ENCODE data around the gene DMXL2. TPM values are rescaled to one million over a fixed set of nuclear protein-coding genes. Genes with fewer than 3 reads are reported as not detected.

DMXL2 gene
- total and polyA plus RNA-seq, 2 experiments from 2014 or later: 6.1 to 61.1 TPM

GRCh38 chr15:51668446-51668845 is 45.9 kb upstream of the DMXL2 start:
- DNase-seq (ENCODE audit: low spot score): no peak
- no peaks in the 10 kb centered on the region for H3K9me3 Mint-ChIP-seq
- no peak overlapping the region for H3K27ac ChIP-seq (ENCODE audit: low read depth)
- H3K4me1 Mint-ChIP-seq: peaks cover 14% of the 10 kb centered on the region
- H3F3A ChIP-seq (replicated peaks; ENCODE audit: low read depth): no peaks in the 10 kb centered on the region
- H2AFZ ChIP-seq: peak overlapping the region; percentile 20
- H3K79me2 ChIP-seq (replicated peaks; ENCODE audit: insufficient read depth): no peaks in the 10 kb centered on the region
- no peak overlapping the region for H3K4me2 ChIP-seq
- H3K36me3 ChIP-seq (ENCODE audit: insufficient read depth): no peaks in the 10 kb centered on the region
- no peak overlapping the region for H3K27ac Mint-ChIP-seq
- H4K20me1 ChIP-seq (replicated peaks; ENCODE audit: insufficient read depth): no peaks in the 10 kb centered on the region
- H3K27me3 Mint-ChIP-seq (ENCODE audit: insufficient read depth, low read depth, poor library complexity): peaks cover 2% of the 10 kb centered on the region
- H3K4me3 Mint-ChIP-seq: no peak overlapping the region
- H3K4me3 ChIP-seq: no peak overlapping the region
- no peaks in the 10 kb centered on the region for H3K36me3 Mint-ChIP-seq (ENCODE audit: low read depth)
- H3K27me3 ChIP-seq (ENCODE audit: insufficient read depth): no peaks in the 10 kb centered on the region
- H3K9me2 ChIP-seq (ENCODE audit: insufficient read depth): peaks cover 4% of the 10 kb centered on the region; the same call in 1 of the 2 replicates
- peaks cover 7% of the 10 kb centered on the region; the same call in 1 of the 2 replicates for H3K4me1 ChIP-seq (ENCODE audit: insufficient read depth)
- ATAC-seq: no peak
- TF ChIP-seq, protein P1, sequence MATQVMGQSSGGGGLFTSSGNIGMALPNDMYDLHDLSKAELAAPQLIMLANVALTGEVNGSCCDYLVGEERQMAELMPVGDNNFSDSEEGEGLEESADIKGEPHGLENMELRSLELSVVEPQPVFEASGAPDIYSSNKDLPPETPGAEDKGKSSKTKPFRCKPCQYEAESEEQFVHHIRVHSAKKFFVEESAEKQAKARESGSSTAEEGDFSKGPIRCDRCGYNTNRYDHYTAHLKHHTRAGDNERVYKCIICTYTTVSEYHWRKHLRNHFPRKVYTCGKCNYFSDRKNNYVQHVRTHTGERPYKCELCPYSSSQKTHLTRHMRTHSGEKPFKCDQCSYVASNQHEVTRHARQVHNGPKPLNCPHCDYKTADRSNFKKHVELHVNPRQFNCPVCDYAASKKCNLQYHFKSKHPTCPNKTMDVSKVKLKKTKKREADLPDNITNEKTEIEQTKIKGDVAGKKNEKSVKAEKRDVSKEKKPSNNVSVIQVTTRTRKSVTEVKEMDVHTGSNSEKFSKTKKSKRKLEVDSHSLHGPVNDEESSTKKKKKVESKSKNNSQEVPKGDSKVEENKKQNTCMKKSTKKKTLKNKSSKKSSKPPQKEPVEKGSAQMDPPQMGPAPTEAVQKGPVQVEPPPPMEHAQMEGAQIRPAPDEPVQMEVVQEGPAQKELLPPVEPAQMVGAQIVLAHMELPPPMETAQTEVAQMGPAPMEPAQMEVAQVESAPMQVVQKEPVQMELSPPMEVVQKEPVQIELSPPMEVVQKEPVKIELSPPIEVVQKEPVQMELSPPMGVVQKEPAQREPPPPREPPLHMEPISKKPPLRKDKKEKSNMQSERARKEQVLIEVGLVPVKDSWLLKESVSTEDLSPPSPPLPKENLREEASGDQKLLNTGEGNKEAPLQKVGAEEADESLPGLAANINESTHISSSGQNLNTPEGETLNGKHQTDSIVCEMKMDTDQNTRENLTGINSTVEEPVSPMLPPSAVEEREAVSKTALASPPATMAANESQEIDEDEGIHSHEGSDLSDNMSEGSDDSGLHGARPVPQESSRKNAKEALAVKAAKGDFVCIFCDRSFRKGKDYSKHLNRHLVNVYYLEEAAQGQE (IDR thresholded peaks at IDR 0.05; ENCODE audit: unreplicated experiment): no peak
- no peak for TF ChIP-seq CREB1 (CRISPR knock-in tag; IDR thresholded peaks at IDR 0.05; ENCODE audit: low read depth)
- TF ChIP-seq, protein P2, sequence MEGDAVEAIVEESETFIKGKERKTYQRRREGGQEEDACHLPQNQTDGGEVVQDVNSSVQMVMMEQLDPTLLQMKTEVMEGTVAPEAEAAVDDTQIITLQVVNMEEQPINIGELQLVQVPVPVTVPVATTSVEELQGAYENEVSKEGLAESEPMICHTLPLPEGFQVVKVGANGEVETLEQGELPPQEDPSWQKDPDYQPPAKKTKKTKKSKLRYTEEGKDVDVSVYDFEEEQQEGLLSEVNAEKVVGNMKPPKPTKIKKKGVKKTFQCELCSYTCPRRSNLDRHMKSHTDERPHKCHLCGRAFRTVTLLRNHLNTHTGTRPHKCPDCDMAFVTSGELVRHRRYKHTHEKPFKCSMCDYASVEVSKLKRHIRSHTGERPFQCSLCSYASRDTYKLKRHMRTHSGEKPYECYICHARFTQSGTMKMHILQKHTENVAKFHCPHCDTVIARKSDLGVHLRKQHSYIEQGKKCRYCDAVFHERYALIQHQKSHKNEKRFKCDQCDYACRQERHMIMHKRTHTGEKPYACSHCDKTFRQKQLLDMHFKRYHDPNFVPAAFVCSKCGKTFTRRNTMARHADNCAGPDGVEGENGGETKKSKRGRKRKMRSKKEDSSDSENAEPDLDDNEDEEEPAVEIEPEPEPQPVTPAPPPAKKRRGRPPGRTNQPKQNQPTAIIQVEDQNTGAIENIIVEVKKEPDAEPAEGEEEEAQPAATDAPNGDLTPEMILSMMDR (conservative IDR thresholded peaks at IDR 0.05; ENCODE audit: low read depth in 2 of 2): no peak
- TF ChIP-seq, protein P3, sequence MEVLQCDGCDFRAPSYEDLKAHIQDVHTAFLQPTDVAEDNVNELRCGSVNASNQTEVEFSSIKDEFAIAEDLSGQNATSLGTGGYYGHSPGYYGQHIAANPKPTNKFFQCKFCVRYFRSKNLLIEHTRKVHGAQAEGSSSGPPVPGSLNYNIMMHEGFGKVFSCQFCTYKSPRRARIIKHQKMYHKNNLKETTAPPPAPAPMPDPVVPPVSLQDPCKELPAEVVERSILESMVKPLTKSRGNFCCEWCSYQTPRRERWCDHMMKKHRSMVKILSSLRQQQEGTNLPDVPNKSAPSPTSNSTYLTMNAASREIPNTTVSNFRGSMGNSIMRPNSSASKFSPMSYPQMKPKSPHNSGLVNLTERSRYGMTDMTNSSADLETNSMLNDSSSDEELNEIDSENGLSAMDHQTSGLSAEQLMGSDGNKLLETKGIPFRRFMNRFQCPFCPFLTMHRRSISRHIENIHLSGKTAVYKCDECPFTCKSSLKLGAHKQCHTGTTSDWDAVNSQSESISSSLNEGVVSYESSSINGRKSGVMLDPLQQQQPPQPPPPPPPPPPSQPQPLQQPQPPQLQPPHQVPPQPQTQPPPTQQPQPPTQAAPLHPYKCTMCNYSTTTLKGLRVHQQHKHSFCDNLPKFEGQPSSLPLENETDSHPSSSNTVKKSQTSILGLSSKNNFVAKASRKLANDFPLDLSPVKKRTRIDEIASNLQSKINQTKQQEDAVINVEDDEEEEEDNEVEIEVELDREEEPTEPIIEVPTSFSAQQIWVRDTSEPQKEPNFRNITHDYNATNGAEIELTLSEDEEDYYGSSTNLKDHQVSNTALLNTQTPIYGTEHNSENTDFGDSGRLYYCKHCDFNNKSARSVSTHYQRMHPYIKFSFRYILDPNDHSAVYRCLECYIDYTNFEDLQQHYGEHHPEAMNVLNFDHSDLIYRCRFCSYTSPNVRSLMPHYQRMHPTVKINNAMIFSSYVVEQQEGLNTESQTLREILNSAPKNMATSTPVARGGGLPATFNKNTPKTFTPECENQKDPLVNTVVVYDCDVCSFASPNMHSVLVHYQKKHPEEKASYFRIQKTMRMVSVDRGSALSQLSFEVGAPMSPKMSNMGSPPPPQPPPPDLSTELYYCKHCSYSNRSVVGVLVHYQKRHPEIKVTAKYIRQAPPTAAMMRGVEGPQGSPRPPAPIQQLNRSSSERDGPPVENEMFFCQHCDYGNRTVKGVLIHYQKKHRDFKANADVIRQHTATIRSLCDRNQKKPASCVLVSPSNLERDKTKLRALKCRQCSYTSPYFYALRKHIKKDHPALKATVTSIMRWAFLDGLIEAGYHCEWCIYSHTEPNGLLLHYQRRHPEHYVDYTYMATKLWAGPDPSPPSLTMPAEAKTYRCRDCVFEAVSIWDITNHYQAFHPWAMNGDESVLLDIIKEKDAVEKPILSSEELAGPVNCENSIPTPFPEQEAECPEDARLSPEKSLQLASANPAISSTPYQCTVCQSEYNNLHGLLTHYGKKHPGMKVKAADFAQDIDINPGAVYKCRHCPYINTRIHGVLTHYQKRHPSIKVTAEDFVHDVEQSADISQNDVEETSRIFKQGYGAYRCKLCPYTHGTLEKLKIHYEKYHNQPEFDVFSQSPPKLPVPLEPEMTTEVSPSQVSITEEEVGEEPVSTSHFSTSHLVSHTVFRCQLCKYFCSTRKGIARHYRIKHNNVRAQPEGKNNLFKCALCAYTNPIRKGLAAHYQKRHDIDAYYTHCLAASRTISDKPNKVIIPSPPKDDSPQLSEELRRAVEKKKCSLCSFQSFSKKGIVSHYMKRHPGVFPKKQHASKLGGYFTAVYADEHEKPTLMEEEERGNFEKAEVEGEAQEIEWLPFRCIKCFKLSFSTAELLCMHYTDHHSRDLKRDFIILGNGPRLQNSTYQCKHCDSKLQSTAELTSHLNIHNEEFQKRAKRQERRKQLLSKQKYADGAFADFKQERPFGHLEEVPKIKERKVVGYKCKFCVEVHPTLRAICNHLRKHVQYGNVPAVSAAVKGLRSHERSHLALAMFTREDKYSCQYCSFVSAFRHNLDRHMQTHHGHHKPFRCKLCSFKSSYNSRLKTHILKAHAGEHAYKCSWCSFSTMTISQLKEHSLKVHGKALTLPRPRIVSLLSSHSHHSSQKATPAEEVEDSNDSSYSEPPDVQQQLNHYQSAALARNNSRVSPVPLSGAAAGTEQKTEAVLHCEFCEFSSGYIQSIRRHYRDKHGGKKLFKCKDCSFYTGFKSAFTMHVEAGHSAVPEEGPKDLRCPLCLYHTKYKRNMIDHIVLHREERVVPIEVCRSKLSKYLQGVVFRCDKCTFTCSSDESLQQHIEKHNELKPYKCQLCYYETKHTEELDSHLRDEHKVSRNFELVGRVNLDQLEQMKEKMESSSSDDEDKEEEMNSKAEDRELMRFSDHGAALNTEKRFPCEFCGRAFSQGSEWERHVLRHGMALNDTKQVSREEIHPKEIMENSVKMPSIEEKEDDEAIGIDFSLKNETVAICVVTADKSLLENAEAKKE (CRISPR knock-in tag; IDR thresholded peaks at IDR 0.05): no peak
- TF ChIP-seq JUNB (IDR thresholded peaks at IDR 0.05; ENCODE audit: unreplicated experiment): no peak
- no peak for TF ChIP-seq EZH2 (IDR thresholded peaks at IDR 0.05; ENCODE audit: low read depth, unreplicated experiment)
- TF ChIP-seq, protein P4, sequence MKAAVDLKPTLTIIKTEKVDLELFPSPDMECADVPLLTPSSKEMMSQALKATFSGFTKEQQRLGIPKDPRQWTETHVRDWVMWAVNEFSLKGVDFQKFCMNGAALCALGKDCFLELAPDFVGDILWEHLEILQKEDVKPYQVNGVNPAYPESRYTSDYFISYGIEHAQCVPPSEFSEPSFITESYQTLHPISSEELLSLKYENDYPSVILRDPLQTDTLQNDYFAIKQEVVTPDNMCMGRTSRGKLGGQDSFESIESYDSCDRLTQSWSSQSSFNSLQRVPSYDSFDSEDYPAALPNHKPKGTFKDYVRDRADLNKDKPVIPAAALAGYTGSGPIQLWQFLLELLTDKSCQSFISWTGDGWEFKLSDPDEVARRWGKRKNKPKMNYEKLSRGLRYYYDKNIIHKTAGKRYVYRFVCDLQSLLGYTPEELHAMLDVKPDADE (IDR thresholded peaks at IDR 0.05): no peak
- TF ChIP-seq ZNF114 (CRISPR knock-in tag; IDR thresholded peaks at IDR 0.05): no peak
- TF ChIP-seq ZNF331 (CRISPR knock-in tag; IDR thresholded peaks at IDR 0.05; ENCODE audit: low read depth): no peak
- no peak for TF ChIP-seq EZH2phosphoT487 (IDR thresholded peaks at IDR 0.05; ENCODE audit: unreplicated experiment)
- TF ChIP-seq POLR2AphosphoS5 (IDR thresholded peaks at IDR 0.05; ENCODE audit: low read depth): no peak
- TF ChIP-seq NANOG (IDR thresholded peaks at IDR 0.05; ENCODE audit: borderline replicate concordance): no peak
- TF ChIP-seq STAT1 (IDR thresholded peaks at IDR 0.05; ENCODE audit: unreplicated experiment): no peak
